NCI-H524 treated with DMSO at 0.1 percent for 48 hours (cell line): Measurements from ENCODE around the gene AFF1.
"Not testable (repeated sequence)": the region's sequence is repeated elsewhere in the genome, so short reads cannot be mapped to it uniquely, and the experiment has no call there.

Experiments
- DNase-seq: peaks from one replicate; lab custom pipeline; 2025; lab: John Stamatoyannopoulos, UW

The AFF1 gene

GRCh38 chr4:87012265-87012953 lies 77.6 kb downstream of the AFF1 start:
- DNase-seq = no peak

GRCh38 chr4:87012954-87013308 lies 78.1 kb downstream of the AFF1 start:
- DNase-seq = not testable (repeated sequence)

DNA sequence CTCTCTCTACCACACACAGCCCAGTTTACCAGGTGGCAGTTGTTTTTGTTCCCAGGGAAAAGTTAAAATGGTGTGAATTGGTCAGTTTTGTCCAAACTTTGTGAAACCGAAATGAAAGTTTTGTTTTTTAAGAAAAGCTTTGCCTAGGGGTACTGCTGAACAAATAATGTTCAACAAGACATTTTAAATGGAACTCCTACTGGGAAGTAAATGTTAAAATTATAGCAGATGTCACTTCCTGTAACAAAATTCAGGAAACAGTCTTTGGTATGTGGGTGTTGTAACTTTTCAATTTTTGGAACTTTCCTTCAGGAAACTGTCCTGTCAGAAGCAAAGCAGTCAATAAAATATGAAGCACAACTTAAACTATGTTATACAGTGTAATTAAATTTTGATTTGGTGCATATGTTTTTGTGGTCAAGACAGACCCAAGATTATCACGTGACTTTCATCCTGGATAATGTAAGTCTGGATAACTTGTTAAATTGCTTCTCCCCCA lies 79.5 kb downstream of the AFF1 start:
- DNase-seq = no peak

DNA sequence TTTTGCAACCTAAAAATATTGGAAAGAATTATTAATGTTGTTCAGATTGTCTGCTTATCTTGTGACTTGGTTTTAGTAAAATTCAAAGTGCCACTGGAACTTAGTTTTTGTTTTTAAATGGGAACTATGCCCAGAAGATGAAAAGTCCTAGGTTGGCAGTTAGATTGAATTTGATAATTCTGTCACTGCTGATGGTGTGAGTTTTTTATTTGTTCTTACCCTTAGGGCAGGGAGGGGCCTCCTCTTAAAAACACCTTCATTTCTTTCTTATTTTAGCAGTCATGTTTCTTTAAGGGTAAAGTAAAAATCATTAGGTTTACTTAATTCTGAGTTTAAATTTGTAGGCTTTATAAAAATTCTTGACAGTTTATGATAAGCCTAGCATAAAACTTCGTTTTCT lies 80.6 kb downstream of the AFF1 start:
- no peak for DNase-seq

- DNase-seq = no peak
Observed at GRCh38 chr4:87017580-87018342, 83.0 kb downstream of the AFF1 start.

DNA sequence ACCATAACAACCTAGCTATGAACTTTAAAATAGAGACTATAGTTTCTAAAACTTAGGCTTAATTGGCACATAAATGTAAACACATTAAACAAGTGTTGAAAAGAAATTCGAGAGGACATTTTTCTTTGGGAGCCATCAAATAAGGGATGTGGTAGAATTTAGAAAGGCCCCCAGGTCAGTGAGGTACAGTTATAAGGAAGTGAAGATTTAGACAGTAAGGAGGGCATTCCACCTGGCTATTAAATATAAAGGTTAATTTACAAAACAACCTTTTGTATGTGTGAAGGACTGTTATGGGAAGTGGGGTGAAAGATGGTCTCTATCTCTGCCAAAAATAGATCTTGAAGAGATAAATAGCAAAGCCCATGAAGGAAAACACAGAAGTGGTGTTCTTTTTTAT lies 83.9 kb downstream of the AFF1 start:
- DNase-seq = no peak

GRCh38 chr4:87019246-87019791 lies 84.5 kb downstream of the AFF1 start:
- no peak for DNase-seq

GRCh38 chr4:87019898-87020297 lies 85.1 kb downstream of the AFF1 start:
- DNase-seq = no peak

DNA sequence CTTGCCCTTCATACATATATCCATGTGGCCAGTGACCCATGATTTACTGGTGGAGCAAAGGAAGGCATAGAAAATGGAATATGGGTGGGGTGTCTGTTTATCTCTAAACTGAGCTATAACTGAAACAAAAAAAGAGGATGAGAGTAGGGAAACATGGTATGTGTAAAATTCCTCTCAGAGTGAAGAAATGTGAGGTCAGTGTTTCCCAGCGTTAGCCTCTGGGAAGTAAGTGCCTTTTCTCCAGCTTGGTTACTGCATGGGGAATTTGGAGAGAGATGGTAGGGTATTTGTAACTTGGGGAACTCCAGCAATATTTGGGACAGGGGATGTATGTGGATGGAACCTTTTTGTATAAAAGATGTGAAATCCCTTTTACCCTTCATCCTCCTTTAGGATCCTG lies 89.4 kb downstream of the AFF1 start:
- DNase-seq = no peak

DNA sequence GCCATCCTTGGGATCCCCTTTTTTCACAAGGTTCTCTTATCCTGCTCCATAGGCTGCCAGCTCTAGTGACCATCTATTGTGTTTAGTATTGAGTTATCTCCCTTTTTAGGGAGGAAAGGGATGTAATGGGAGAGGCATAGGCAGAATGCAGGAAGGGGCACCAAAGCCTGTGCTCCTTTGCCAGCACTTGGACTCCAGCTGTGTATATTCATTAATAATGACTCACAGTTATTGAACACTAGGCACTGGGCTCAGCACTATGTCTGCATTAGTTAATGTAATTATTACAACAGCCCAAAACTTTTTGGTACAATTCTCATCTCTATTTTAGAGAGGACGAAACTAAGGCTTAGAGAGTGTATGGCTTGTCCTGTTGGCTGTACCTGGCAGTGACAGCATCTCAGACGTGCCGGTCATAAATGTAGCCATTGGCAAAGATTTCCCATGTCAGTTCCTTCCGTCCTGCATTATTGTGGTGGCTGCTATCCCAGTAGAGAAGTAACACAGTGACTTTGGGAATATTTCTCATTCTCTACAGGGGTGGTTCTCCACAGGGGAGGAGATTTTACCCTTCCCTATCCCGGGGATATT lies 90.3 kb downstream of the AFF1 start:
- DNase-seq = no peak

DNA sequence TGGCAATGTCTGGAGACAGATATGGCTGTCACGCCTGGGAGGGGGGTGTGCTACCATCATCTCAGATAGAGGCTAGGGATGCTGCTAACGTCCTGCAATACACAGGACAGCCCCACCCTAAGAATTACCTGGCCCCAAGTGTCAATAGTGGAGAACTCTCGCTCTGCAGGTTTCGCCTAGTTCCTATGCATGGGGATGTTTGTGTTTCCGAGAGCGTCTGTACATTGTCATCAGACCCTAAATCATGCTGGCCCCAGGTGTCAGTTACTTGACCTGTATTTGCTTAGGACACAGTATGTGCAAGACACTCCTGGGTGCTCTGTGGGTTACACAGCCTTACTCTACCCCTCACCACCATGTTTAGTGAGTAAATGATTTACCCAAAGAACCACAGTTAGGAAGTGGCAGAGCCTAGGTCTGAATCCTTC lies 90.8 kb downstream of the AFF1 start:
- no peak for DNase-seq

GRCh38 chr4:87026800-87027495 lies 92.1 kb downstream of the AFF1 start:
- no peak for DNase-seq

- DNase-seq = no peak
Observed at GRCh38 chr4:87029356-87029755, 94.5 kb downstream of the AFF1 start.

GRCh38 chr4:87030124-87030523 lies 95.3 kb downstream of the AFF1 start:
- DNase-seq = no peak

- DNase-seq = no peak
Observed at GRCh38 chr4:87030755-87031441, 96.1 kb downstream of the AFF1 start.

DNA sequence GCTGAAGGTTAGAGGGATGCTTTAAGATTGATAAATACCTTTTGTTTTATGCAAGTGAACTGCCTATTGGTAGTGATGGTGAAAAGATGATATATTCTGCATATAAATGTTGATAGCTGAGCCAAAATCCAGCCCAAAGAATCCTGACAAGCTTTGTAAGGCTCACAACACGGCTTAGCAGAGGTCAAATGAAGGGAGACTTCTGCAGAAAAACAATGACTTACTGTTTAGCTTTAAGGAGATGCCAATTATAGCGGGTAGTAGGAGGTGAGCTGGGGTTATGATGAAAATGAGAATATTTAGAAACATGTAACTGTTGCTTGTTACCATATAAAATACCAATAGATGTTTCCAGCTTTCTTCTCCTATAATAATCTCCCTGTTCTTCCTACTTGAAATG lies 97.1 kb downstream of the AFF1 start:
- no peak for DNase-seq

DNA sequence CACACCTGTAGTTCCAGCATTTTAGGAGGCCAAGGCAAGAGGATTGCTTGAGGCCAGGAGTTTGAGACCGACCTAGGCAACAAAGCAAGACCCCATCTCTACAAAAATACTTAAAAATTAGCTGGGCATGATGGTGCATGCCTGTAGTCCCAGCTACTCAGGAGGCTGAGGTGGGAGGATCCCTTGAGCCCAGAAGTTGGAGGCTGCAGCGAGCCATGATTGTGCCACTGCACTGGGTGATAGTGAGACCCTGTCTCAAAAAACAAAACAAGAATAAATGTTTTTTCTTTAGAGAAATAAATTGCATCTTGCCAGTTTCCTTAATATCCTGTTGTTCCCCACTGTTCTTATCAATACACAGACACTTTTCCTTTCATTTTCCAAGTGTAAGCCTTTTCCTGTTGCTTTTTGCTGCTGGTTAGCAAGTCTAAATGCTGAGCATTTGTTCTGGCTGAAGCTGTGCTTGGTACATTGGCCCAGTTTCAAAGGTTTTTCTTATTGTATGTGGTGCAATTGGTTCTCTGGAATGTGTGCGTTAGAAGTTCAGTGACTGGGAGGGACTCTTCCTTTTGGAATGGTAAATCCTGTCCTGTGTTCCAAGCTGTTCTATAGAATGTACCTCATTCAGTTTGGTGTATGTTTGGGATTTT lies 98.2 kb downstream of the AFF1 start:
- DNase-seq = no peak

- no peak for DNase-seq
Observed at GRCh38 chr4:87033902-87034301, 99.1 kb downstream of the AFF1 start.

DNA sequence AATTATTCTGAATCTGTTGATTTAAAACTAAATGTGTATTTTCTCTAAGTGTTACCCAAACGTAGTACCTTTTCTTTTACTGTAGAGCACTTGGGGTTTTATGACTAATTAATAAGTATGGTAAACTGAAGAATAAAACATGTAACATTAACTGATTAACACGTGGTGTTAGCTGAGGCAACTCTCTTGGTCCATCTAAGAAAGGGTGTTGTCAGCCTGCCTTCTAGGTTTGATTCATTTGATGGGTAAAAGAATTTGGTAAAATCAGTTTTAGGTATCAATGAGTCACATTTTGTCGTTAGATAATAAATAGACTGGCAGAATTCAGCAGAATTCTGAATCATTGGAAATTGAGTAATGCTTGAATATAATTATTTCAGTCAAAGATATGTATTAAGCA lies 99.7 kb downstream of the AFF1 start:
- DNase-seq = no peak

DNA sequence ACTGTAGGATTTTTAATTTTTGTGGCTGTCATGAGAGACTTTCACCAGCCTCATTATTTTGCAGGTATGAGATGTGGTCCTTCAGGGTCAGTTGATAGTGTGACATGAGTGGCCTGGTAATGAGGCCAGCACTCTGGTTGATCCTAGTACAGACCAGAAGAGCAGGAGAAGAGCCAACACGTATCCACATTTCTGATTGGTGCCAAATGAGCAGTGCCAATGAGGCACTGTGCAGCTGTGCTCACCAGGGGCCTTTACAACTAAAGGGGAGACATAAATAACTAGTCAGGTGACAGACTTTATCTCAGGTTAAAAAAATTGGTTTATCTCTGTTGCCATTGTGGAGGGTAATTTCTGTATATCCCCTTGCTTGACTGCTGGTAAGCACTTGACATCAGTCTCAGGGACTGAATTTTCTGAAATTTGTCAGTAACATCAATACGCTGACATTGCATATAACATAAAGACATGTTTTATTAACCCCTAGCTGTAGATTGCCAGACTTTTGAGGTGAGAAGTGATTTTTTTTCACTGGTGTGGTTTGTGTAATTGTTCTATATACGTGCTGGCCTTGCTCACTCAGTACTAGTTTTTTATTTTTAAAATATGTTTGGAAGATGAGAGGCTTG lies 101.2 kb downstream of the AFF1 start:
- no peak for DNase-seq

- no peak for DNase-seq
Observed at GRCh38 chr4:87036713-87037112, 101.9 kb downstream of the AFF1 start.
